ENCODE data around the gene NCAPD3.

DNA sequence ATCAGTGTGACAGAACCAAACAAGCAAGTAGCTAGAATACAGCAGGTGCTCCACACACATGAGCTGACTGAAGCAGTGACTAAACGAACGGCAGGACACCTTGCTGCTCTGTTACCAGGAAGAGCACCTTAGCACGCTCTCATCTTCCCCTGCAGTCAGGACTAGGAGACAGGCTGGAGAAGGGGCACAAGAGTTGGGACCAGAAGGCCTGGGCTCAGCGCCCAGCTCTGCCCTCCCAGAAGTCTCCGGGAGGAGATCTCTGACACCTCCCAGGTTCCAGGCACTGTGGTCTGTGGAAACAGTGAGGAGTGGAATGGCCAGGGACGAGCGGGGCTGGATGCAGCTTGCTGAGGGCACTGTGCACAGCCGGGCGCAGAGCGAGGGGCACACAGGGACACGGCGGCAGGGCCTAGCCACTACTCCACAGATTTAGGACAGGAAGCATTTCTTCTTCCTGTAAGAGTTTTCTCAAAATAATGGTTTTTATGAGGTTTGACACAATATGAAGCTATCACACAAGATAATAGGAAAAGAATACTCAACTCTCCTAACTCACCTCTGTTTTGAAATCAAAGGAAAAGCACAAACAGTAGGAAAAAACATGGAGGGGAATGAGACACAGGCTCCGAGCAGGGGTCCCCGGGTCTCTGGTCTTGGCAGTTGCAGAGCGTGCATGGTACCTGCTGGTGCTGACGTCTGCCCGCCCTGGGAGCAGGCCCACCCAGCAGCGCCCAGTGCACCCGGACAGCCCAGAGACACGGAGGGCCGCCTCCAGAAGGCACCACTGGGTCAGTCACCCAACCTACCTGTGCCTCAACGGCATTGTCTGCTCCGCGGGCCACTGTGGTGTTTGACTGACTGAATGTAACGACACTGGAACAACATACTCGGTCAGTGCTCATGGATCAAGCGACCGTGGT lies 67.6 kb downstream of the NCAPD3 start:
- TF ChIP-seq, protein P1, sequence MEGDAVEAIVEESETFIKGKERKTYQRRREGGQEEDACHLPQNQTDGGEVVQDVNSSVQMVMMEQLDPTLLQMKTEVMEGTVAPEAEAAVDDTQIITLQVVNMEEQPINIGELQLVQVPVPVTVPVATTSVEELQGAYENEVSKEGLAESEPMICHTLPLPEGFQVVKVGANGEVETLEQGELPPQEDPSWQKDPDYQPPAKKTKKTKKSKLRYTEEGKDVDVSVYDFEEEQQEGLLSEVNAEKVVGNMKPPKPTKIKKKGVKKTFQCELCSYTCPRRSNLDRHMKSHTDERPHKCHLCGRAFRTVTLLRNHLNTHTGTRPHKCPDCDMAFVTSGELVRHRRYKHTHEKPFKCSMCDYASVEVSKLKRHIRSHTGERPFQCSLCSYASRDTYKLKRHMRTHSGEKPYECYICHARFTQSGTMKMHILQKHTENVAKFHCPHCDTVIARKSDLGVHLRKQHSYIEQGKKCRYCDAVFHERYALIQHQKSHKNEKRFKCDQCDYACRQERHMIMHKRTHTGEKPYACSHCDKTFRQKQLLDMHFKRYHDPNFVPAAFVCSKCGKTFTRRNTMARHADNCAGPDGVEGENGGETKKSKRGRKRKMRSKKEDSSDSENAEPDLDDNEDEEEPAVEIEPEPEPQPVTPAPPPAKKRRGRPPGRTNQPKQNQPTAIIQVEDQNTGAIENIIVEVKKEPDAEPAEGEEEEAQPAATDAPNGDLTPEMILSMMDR (IDR thresholded peaks at IDR 0.05), result no peak
- no peak for TF ChIP-seq EZH2 (IDR thresholded peaks at IDR 0.05; ENCODE audit: borderline replicate concordance, insufficient read depth, low read depth, low read length, poor library complexity, severe bottlenecking)
